Keratinocyte (primary cell): Measurements from ENCODE around the gene PSMB10.

Experiments used
- CTCF ChIP-seq, 3 experiments: IDR thresholded peaks in 1 of 3; conservative IDR thresholded peaks in 1 of 3; optimal IDR thresholded peaks in 1 of 3; 2 replicates in 2 of 3; 3 replicates in 1 of 3; pipeline versions ENCODE3 to v1.5.1; 2011; ENCODE audit warnings: low read length in 3 of 3, mild to moderate bottlenecking in 3 of 3, moderate library complexity in 2 of 3, control low read depth in 1 of 3, inconsistent platforms in 1 of 3; ENCODE audit not compliant: insufficient read depth in 2 of 3; ENCODE audit errors: extremely low read depth in 1 of 3
- EZH2 ChIP-seq: IDR thresholded peaks from one replicate; pipeline ENCODE4 v1.6.1; 2012; ENCODE audit warnings: inconsistent platforms, mild to moderate bottlenecking, low read length, moderate library complexity

- no peak for TF ChIP-seq CTCF (optimal IDR thresholded peaks at IDR 0.05 in 1 of 3, IDR thresholded peaks at IDR 0.05 in 1 of 3, conservative IDR thresholded peaks at IDR 0.05 in 1 of 3; ENCODE audit: extremely low read depth in 1 of 3, insufficient read depth in 2 of 3, low read length in 3 of 3)
- no peak for TF ChIP-seq EZH2
Observed at GRCh38 chr16:67954421-67955196, 18.0 kb upstream of the PSMB10 start.
